ENCODE measurements around the gene RAB12.
A peak's percentile ranks its signal among the peaks of the same experiment; 100 is the strongest.
"Not testable (repeated sequence)": the region's sequence is repeated elsewhere in the genome, so short reads cannot be mapped to it uniquely, and the experiment has no call there.

The RAB12 gene

DNA sequence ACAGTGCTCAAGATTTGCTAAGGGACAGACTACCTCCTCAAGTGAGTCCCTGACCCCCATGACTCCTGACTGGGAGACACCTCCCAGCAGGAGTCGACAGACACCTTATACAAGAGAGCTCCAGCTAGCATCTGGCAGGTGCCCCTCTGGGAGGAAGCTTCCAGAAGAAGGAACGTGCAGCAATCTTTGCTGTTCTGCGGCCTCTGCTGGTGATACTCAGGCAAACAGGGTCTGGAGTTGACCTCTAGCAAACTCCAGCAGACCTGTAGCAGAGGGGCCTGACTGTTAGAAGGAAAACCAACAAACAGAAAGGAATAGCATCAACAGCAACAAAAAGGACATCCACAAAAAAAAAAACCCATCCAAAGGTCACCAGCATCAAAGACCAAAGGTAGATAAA, 38.1 kb downstream of the RAB12 start:
- DNase-seq (ENCODE audit: low spot score), result not testable (repeated sequence)

DNA sequence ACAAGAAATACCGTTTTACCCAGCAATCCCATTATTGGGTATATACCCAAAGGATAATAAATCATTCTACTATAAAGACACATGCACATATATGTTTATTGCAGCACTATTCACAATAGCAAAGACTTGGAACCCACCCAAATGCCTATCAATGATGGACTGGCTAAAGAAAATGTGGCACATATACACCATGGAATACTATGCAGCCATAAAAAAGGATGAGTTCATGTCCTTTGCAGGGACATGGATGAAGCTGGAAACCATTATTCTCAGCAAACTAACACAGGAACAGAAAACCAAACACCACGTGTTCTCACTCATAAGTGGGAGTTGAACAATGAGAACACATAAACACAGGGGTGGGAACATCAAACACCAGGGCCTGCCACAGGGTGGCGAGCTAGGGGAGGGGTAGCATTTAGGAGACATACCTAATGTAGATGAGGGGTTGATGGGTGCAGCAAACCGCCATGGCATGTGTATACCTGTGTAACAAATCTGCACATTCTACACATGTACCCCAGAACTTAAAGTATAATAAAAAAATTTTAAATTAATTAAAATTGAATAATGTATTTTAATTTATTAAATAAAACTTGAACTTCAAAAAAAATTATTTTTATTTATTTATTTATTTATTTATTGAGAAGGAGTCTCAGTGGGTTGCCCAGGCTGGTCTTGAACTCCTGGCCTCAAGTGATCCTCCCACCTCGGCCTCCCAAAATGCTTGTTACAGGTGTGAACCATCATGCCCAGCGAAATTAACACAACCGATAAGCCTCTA, 42.4 kb downstream of the RAB12 start:
- DNase-seq (ENCODE audit: low spot score), result not testable (repeated sequence)

DNA sequence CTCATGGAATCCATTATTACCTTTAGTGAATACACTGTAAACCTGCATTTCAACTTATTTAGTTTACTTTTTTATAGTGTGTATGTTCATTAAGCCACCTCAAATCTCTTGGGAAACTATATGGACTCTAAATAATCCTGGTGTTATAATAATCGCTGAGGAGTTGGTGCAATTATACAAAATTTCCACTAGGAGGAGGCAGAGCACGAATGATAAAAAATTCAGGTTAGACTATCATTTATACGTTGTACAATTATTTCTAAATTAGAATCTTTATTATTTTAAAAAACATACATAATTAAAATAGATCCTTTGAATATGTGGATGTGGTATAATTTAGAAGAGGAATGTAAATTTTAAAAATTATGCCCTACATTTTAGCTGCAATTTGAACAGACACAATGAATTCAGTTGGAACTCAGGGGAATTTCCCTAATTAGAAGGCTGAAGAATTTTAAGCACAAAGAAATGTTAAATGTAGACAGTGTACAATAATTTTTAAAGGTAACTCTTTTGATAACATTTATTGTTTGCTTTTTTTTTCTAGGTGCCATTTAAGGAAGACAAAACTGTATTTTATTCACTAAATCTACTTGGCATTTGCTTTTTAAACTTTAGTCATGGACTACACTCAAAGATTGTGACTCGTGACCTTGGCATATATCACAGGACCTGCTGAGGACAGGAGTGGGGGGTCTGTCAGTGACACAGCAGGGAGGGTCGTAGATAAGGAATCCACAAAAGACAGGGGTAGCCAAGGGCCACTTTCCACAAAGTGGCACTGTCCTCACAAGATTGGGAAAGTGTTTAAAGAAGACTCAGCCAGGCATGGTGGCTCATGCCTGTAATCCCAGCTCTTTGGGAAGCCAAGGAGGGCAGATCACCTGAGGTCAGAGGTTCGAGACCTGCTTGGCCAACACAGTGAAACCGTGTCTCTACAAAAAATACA, 45.5 kb downstream of the RAB12 start:
- peak; percentile 12 for DNase-seq (ENCODE audit: low spot score)

DNA sequence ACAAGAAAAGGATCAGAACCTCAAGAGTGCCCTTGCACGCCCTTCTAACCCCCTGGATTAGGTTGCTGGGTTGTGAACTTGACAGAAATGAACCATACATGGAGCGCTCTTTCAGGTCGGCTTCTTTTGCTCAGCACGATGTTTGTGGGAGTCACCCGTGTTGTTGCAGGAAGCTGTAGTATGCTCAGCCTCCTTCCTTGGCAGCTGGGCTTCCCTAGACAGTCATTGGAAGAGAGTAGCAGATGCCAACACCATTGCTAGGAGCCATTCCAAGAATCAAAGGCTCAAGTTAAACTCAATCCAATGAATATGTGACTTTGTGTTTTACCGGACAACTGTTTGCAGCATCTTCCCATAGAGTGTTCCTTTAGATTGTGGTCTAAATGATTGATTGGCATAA, 47.0 kb downstream of the RAB12 start:
- DNase-seq (ENCODE audit: low spot score), result no peak

DNA sequence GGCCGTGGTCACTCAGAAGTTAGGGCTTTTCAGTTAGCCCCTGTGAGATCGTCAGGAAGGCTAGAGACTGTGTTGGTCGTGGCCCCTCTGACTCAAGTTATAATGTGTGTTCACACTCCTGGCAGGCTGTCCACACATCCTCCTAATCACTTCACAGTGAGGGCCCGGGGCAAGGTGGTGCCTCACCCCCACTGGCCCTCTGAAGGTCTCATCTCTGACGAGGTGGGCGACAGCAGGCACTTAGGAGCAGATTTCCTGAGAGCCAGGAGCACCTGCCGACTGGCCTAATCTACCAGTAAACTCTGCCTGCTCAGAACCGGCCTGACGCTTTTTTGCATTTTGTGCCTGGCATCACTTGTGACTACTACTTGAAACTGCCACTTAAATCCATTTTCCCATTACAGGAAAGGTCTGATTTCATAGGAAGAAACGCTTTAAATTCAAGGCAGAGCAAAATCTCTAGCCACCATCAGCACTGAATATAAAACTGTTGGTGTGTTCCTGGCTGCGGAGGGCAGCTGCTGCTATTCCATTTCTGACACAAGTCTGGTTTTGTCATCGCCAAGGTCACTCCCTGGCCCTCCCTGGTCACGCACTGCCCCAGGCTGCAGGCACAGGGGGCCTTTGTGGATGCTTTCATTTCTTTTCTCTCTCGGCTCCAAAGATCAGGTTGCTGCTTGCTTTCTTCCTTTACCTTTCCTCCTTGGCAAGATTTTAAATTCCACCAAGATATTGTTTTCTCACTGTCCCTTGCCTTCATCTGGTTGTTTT, 48.0 kb downstream of the RAB12 start:
- DNase-seq (ENCODE audit: low spot score), result no peak

DNA sequence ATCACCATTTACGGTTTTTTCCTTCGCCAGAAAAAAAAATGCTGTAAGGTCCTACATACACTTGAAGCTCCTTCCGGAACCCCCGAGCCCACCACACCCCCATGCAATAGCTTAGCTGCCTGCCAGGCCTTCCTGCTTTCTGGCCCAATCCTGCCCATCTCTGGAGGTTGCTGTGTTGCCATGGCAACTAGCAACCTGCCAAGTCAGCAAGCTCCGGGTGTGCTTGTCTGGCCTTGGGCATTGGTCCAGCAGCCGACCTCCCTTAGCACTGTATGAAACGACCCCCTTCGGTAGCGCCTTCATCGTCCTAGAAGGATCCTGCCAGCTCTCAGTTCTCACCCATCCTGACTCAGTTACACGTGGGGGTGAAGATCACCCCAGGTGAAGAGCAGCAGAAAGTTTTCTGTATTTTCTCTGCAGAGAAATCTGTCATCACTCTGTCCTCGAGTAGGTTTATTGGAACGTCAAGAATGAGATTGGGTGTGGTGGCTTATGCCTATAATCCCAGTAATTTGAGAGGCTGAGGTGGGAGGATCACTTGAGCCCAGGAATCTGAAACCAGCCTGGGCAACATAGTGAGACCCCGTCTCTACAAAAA, 48.7 kb downstream of the RAB12 start:
- DNase-seq (ENCODE audit: low spot score), result no peak

DNA sequence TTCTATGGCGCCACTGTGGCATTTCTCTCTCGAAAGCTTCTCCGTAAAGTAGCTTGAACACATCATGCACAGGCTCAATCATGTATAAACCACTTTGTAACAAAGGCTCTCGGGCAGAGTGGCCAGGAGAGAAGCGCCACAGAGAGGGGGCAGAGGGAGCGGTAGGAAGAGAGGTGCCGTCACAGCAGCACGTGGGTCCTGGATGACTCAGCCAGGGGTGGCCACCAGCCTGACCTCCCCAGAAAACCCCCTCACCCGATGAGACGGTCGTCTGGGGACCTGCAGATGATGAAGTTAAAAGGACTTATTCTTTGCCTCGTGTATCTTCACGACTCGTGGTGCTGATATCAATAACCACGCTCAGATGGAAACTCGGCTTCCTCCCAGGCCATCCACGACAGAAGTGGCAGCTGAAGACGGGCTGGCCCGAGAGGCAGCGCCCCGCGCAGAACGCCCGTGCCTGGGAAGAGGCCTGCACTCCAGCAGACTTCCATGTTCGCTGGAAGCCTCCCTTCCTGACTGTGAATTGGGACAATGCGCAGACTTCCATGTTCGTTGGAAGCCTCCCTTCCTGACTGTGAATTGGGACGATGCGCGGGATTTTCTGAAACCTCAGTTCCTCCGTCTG, 49.7 kb downstream of the RAB12 start:
- no peak for DNase-seq (ENCODE audit: low spot score)

DNA sequence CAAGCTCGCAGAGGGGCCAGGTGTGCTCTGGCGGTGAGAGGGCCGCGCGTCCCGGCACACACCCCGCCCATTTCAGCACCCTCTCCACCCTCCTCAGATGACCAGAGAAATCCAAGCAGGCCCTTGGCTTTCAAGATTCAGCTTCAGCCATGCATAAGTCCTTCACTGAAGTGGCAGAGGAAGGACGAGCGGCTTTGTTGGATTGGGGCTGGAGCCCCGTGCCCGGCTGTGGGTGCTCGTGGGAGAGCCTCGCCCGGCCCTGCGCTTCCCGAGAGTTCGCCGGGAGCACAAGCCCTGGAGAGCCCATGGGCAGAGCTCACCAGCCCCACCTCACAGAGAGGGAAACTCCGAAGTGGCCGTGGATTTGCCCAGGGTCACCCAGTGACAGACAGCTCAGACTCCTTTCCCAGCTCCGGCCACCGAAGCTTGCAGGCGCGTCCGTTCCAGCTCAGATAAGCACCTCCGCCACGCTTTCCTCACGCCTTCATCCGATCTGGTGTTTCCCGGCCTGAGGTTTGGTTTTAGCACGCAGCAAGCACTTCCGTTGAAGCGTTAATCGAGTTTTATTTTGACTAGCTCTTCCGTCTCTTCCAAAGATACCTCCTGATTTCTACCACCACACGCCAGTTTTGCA, 50.5 kb downstream of the RAB12 start:
- no peak for DNase-seq (ENCODE audit: low spot score)

DNA sequence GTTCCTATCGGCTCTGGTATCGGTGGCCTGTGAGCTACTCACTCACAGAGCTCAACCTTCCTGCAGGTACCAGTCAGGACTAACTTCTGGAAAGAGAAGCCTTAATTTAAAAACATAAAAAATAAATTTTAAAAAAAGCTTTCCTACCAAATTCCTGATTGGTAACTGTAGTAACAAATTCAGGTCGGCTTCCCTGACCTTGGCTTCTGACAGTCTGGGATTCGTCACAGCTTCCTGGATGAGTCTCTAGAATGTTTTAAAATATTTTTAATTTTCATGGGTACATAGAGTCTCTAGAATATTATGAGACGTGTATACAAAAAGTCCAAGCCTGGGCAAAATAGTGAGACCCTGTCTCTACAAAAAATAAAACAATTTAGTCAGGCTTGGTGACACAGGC, 51.1 kb downstream of the RAB12 start:
- no peak for DNase-seq (ENCODE audit: low spot score)

DNA sequence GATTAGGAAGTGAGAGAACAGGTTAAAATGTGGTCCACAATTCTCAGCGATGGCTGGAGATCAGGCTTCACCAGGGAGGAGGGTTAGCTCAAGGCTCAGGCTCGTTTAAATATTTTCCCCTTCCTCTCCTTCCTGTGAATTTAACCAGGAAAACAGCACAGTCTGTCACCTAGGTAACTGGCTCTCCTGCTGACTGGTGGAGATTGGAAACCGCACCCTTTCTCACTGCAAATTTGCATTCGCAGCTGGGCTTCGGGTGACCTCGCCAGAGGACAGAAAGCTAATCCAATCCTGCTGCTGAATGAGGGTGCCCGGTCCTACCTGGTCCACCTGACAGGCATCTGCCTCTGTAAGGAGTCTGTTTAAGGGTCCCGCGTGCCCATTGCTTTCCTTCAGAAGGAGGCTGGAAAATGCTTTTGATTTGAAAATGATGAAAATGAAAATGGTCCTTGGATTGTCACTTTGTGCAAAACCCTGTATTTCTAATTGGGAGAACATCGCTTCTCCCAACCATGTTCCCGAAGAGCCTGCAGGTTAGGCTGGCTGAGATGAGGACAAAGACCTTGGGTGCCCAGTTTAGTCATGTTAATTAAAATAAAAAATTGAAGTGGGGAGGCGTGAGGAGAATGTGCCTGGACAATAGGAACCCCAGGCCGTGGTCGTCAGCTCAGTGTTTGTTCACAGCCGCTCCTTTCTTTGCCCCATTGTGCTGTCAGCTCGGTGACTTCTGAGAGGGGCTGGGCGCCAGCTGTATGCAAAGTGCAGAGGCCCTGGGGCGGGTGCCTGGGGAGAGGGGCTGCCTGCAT, 52.7 kb downstream of the RAB12 start:
- DNase-seq (ENCODE audit: low spot score), result no peak

DNA sequence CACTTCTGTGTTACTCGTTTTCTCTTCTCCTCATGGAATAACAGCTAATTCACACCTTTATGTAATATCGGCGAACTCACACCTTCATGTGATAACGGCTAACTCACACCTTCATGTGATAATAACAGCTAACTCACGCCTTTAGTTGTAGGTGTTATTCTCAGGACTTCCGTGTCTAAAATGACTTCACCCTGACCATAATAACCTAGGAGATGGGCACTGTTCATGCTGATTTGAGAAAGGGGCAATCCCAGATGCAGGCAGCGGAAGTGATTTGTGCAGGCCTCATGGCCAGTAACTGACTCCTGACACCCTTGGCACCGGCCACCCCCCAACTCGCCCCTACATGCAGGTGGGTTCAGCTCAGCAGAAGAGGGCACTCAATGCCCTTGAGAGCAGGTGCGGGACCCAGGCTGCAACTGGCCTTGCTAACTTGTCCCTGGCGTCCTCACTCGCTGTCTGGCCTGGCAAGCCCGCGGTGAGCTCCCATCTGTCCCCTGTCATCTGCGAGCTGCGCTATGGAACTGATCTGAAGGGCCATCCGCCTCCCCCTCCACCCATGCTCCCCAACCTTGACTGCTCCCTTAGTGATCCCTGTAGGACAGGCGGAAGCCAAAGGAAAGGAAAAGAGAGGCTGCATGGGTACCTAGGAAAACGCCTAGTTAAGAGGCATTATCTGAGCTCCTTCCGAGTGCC, 53.5 kb downstream of the RAB12 start:
- no peak for DNase-seq (ENCODE audit: low spot score)

DNA sequence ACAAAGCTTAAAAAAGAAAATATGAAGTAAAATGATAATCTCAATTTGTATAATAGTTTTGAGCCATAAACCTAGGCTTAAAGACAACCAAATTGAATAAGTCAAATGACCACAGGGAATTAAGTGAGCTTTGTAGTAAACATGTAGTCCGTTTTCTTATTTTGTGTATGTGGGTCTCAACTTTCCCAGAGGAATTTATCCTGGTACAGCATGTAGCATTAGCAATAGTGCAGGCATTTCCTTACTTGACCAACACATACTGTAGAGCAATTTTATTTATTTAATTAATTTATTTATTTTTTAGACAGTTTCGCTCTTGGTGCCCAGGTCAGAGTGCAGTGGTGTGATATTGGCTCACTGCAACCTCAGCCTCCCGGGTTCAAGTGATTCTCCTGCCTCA, 58.6 kb downstream of the RAB12 start:
- DNase-seq (ENCODE audit: low spot score), result no peak

DNA sequence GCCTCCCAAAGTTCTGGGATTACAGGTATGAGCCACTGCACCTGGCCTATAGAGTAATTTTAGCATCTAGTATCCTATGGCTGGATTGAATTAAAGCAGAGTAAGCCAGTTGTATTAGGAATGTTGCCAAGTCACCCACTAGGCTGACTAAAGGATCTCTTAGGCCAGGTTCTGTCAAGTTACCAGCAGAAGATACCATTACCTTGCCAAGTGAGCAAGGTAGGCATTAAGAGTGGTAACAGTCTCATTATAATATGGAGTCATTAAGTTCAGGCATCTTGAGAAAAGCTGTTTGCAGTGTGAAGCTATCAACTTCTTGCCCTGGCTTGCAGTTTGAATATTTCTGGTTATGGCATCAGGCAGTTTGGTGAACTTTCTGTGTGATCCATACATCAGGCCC, 59.1 kb downstream of the RAB12 start:
- DNase-seq (ENCODE audit: low spot score), result no peak

DNA sequence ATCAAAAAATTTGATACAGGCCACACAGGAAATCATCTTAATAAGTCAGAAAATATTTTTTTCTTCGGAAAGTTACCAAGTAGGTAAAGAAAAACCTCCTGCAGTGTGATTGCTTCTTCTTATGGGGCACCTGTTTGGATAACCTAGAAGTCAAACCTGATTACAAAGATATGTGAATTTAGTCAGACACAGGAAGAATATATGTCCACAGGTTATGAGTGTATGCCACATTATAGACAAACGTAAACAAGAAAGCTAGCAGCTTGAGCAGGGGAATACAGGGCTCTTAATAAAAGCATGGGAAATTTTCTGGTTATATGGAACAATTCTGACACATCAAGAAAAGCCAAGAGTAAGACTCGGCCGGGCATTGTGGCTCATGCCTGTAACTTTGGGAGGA, 60.3 kb downstream of the RAB12 start:
- no peak for DNase-seq (ENCODE audit: low spot score)

DNA sequence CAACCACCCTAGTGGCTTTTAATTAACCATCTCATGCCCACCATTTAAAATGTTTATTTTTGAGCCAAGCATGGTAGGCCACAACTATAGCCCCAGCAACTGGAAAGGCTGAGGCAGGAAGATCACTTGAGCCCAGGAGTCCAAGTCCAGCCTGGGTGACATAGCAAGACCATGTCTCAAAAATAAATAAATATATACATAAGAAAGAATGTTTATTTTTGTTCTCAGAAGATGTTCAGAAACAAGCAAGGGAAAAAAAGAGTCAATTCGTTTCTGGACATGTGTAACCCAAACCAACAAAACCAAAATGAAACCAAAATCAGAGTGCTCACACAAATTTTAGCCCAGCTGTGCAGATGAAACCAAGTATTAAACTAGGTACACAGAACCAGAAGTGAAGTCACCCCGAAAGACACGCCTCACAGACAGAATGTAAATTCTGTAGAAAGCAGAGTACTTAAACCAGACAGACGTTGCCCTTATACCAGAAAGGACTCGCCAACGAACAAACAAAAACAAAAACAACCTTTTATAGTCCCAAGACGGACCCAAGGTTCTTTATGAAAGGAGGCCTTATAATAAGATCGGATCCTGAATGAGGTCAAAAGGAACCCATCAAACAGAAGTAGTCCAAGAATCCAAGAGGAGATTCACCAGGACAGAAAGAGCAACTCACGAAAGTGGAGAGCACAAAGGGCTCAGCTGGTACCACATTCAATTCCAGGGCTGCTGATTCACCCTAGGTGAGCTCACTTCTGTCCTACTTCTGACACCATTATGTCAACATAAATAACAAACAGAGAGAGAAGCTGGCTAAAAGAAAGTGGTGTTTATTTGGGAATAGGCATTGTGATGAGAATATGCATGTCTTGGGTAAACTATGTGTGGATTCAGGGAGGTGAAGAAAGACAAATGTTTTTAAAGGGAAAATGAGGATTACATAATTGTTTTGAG, 64.3 kb downstream of the RAB12 start:
- no peak for DNase-seq (ENCODE audit: low spot score)

DNA sequence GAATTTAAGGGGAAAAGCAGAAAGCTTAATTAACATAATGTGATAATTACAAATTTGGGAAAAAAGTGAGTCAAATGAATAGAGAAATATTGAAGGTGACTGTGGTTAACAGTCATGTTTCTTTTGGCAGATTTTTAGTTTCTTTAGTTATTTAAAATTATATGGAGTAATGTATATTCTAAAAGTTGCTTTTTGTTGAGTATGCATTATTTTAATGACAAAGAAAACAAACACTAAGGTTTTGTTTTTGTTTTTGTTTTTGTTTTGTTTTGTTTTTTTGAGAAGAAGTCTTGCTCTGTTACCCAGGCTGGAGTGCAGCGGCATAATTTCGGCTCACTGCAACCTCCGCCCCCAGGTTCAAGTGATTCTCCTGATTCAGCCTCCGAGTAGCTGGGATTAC, 65.8 kb downstream of the RAB12 start:
- no peak for DNase-seq (ENCODE audit: low spot score)

DNA sequence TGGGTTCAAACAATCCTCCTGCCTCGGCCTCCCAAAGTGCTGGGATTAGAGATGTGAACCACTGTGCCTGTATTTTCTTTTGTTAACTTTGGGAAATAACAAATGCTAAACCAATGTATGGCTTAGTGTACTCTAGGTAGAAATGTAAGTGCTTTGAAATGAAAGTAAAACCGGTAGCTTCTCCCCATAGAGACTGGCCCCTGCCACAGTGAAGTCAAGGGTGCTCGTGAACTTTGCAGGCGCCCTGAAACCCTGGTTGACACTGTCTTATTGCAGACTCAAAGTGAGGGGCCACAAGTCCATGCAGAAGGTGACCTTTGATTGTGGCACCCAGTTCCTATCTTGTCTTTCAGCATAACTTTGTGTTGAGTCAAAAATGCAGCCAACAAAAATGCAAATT, 72.0 kb downstream of the RAB12 start:
- no peak for DNase-seq (ENCODE audit: low spot score)

DNA sequence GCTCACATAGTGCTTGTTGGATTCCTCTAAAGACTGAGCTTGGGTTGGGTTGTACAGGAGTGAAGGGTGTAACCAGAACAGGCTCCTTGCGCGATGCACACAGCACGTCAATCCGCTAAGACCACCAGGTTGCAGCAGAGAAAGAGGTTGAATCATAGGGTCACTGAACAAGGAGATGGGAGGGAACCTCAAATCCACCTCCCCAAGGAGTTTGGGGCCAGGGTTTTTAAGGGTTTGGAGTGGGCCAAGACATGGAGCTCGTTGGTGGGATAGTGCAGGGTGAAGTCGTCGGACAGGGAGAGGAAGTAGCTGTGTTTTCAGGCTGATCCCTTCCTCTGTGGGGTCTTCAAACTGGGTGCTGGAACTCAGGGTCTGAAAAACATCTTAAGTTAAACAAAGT, 75.3 kb downstream of the RAB12 start:
- no peak for DNase-seq (ENCODE audit: low spot score)

All from activated CD4-positive, alpha-beta T cell treated with anti-CD3 and anti-CD28 coated beads, Interleukin-2, Interleukin-4, amounts not matched to agents 100 ng/mL and 50 ng/mL, durations not matched to agents 16 hours and 8 hours (primary cell).